Mesenteric fat pad (tissue), 1 donor: ENCODE results near the gene RACGAP1. TPM values are rescaled to one million over a fixed set of nuclear protein-coding genes. Genes with fewer than 3 reads are reported as not detected.
A peak's percentile ranks its signal among the peaks of the same experiment; 100 is the strongest.

Experiments
- DNase-seq: peaks from one replicate; pipeline ENCODE4 v3.0.0-alpha.2; 2020; ENCODE audit warnings: low spot score
- total RNA-seq: library from RNA; stranded (reverse); fragmentation: NEBNext Ultra II Directional; extraction: Animal tissue kit (Norgen Biotek cat#: 25700); gene quantifications from one replicate; pipeline ENCODE4 v1.2.1, GENCODE V29; 2021
- donor health status: DM: yes; HTN: yes; CAD: no.

The RACGAP1 gene
- total RNA-seq, 1 donor from 2014 or later, result 9.4 TPM

DNA sequence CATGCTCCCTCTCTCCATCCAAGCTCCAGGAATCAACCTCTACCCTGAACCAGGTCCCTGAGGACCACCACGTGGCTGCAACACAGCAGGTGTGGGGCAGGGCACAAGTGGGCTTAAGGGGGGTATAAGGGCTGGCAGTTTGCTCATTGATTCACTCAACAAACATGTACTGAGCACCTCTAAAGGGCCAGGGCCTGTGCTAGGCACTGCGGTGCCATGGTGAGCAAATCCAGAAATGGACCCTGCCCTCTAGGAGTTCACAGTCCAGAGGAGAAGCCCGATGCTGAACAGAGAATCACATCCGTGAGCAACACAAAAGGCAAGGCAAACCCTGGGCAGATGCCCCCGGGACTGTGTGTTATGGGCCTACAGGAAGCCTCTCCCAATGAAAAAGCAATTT, 81.2 kb downstream of the RACGAP1 start:
- DNase-seq, result peak; percentile 80

DNA sequence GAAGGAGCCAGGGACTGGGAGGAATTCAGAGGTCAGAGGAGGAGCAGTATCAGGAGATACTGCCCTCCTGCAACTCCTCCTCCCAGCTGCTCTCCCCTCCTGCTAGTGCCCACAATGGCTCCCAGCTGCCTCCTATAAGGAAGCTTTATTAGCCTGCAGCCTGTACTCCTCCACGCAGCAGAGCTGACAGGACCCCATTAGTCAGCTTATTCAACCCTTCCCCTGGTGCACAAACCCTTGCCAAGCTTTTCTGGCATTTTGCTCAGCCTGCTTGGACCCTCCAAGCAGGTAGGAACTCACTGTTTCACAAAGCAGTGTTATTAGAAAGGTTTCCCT, 81.7 kb downstream of the RACGAP1 start:
- DNase-seq, result no peak

DNA sequence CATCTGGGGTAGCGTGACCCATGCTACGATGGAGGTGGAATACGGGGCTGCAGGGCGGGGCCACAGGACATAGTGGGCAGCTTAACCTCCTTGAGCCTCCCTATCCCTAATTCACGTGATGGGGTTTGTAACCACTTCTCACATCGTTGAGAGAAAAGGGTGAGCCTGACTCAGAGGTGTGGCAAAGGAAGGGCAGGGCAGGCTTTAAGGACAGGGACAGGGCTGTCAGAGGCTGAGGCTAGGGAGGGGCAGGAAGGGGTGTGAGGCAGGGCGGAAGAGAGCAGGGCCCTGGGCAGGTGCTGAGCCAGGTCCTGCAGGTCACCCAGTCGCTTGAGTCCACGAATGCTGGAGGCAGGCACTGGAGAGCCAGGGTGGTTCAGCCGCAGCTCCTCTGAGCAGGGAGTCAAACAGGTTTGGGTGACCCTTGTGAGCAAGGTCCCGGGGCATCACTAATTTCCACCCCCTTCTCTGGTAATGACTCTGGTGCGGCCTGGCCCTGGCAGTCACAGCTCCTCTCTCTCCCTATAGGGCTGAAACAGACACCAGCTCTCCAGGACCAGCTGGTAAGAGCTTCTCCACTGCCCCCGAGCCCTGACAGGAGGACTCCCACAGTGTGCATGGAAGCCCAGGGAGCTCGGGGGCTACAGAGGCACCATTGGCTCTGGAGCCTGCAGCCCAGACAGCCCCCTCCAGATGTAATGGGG, 82.2 kb downstream of the RACGAP1 start:
- peak; percentile 73 for DNase-seq

DNA sequence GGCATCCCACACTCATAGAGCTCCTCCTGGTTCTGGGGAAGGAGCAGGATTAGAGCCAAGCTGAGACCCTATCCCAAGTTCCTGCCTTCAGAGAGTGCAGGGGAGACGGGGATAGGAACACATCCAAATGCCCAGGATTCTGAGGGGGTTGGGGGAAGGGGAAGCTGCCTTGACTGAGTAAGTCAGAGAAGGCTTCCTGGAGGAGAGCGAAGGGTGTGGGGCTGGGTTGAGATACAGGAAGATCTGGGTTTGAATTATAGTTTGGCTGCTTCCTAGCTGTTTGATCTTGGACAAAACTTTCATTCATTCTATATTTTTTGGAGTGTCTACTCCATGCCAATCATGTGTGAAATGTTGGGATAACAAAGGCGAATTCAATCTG, 82.8 kb downstream of the RACGAP1 start:
- DNase-seq, result peak; percentile 51

DNA sequence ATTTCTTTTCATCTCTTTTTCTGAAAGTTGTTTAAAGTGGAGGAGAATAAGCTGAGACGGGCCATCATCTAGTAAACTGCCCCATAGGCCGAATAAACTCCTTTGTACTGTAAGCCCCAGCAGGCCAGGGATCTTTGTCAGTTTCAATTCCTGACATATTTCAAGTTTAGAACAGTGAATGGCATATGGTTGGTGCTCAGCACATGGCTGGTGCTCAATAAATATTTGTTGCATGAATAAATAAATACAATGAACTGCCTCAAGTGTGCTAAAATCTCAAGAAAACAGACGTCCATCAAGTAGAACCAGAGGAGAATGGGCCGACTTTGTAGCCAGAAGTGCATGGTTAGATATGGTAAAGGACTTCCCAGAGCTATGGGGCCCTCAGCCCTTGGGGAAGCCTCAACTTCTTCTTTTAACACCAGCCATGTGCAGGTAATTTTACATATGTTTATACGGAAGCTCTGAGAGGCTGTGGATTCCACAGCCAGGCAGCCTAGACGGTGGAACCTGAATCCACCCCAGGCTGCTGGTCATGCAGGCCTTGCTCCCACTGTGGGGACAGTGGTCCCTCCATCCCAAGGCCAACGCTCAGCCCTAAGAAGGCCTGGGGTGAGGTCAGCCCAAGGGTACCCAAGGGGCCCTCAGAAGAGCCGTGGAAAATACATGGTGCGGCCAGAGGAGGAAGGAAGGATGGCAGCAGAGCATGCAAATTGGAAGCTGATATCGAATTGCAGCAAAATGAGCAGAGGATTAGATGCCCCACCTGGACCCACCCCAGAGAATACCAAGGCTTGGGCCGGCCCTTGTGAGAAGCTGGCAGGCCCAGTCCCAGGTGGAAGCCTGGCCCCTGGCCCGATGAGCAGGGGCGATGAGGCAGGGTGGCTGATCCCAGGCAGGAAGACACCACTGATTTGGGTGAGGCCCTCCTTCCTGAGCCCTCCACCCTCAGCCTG, 83.5 kb downstream of the RACGAP1 start:
- peak; percentile 45 for DNase-seq

DNA sequence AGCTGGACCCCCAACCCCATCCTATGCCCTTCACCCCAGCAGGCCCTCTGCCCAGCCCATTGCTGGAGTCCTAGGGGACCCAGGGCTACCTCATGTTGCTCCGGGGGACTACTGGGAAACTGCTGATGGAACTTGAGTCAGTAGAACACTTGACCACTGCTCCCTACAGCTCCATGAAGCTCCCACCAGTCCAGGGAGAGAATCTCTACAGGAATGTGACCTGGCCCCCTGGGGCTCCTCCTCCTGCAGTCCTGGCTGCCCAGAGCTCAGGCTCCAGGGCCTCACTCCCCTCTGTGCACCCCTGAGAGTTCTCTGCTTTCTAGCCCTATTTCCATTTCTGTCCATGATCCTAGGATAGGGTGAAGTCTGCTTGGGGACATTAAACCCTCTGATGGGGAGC, 85.6 kb downstream of the RACGAP1 start:
- peak; percentile 57 for DNase-seq

DNA sequence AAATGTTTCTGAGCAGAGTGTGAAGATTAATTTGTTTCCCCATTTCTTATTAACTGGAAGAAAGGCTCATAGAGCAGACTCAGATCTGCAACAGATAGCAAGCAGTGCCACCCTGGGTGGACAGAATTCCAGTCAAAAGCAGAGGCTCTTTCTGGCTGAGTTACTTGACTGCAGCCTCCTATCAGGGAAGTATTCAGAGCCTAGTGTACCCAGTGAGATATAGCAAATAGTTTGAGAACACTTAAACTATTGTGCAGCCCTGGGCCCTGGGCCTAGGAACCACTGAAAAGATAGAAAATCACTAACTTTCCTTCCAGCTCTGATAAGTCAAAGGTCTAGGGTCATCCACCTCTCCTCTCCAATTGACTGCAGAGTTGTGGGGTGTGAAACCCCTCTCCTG, 86.0 kb downstream of the RACGAP1 start:
- no peak for DNase-seq

Other genes with a start within 250 kb of the RACGAP1 start
- gene NCKAP5L, start 197.1 kb downstream of the RACGAP1 start, total RNA-seq, result 44.3 TPM
- gene BCDIN3D, start 182.4 kb downstream of the RACGAP1 start, total RNA-seq, result 3.0 TPM
- 0.35 TPM for gene FAIM2, start 121.6 kb downstream of the RACGAP1 start, total RNA-seq
- not detected for gene AQP2, start 74.8 kb downstream of the RACGAP1 start, total RNA-seq
- gene AQP5, start 63.6 kb downstream of the RACGAP1 start, total RNA-seq, result not detected
- gene AQP6, start 52.5 kb downstream of the RACGAP1 start, total RNA-seq, result not detected
- 0.71 TPM for gene ASIC1, start 32.1 kb upstream of the RACGAP1 start, total RNA-seq
- 63.1 TPM for gene SMARCD1, start 59.8 kb upstream of the RACGAP1 start, total RNA-seq
- gene GPD1, start 78.5 kb upstream of the RACGAP1 start, total RNA-seq, result 1,023 TPM
- 92.0 TPM for gene COX14, start 86.7 kb upstream of the RACGAP1 start, total RNA-seq
- gene CERS5, start 141.9 kb upstream of the RACGAP1 start, total RNA-seq, result 46.5 TPM